Suppressor macrophage treated with lipopolysaccharide for 4 hours (primary cell): Measurements from ENCODE around the gene KSR1.
"Not testable (repeated sequence)": the region's sequence is repeated elsewhere in the genome, so short reads cannot be mapped to it uniquely, and the experiment has no call there.

ENCODE experiments used
- DNase-seq: peaks from one replicate; pipeline ENCODE4 v3.0.0-alpha.2; 2020

KSR1 gene

DNA sequence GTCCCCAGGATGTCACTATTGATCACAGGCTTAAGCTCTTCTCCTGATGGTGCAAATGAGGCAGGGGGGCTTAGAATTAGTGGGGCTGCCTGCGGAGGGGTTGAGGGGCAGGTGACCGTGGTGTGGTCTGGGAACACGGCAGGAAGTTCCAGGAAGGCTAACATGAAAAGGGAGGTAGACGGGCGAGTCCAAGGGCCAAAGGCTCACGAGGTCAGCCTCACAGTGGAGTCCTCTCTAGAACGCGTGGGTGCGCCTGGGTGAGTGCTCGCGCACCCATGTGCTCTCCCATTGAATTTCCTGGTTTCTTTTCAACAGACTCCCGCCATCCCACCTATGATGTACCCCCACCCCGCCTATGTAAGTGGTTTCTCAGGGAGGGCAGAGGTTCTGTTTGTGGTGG is 190.0 kb downstream of the KSR1 start:
- no peak for DNase-seq

DNA sequence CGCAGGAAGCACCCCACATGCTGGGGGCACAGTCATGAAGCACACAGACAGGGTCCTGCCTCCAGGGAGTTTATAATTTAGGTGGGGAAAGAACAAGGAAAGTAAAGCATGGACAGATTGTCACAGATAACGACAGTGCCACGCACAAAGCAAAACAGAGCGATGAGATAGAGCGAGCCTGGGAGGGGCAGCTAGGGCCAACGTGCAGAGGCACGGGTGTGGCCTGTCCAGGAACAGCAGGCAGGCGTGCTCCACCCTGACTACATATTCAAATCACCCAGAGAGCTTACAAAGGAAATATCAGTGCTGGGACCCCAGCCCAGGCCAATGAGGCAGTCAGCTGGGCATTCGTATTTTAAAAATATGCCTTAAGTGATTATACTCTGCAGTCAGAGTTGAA is 191.5 kb downstream of the KSR1 start:
- no peak for DNase-seq

GRCh38 chr17:27649111-27649571 is 192.9 kb downstream of the KSR1 start:
- DNase-seq, result not testable (repeated sequence)

DNA sequence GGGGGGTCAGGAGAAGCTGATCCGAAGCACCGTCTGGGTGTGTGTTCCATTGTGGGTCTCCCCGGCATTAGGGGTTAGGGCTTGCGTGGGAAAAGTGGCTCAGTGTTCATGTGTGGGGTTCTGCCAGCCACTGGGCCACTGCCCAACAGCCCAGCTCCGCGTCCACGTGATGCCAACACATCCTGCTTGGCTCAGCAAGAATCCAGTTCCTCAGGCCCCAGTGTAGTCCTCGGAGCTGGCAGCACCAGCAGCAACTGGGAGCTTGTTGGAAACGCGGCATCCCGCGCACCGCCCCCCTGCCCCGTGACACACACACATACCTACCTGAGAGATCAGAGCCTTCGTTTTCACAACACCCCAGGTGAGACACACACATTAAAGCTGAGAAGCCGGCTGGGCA is 193.7 kb downstream of the KSR1 start:
- peak; percentile 37 for DNase-seq

- no peak for DNase-seq
These were observed 194.6 kb downstream of the KSR1 start for GRCh38 chr17:27650836-27651235.

GRCh38 chr17:27651411-27652345 is 195.4 kb downstream of the KSR1 start:
- DNase-seq, result peak; percentile 77

- DNase-seq, result not testable (repeated sequence)
These were observed 197.3 kb downstream of the KSR1 start for GRCh38 chr17:27653449-27653971.

DNA sequence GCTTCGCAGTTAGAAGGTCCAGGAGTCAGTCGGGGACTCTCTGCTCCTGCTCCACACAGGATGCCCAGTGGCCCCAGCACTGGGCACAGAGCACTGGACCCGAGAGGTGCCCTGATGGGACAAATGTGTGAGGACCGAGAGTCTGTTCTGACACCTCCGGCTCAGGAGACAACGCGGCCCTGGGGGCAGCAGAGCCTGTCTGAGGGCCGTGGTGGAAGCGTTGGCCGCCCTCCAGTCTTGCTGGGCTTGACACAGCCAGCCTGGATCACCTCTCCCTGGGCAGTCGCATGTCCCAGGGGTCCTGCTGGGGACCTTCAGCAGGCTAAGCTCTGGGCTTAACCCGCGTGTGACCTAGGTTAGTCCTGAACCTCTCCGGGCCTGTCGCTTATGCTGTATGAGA is 197.9 kb downstream of the KSR1 start:
- DNase-seq, result no peak

GRCh38 chr17:27654654-27655524 is 198.6 kb downstream of the KSR1 start:
- DNase-seq, result peak; percentile 83

GRCh38 chr17:27655525-27656111 is 199.4 kb downstream of the KSR1 start:
- not testable (repeated sequence) for DNase-seq

DNA sequence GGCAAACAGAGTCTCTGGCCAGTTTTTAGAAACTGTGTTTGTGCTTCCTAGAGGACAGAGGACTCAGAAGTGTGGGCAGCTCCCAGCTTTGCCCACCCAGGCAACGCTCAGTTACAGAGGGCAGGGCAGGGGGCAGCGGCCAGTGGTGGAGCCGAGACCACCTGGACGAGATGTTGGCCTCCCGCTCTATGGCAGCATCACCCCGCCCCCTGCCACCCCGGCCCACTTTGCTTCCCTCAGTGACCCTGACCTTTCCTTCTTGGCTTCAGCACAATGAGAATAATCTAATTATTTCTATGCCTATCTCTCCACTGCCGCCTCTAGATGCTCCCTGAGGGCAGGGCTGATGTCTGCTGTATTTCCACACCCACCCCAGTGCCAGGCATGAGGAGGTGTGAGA is 200.4 kb downstream of the KSR1 start:
- not testable (repeated sequence) for DNase-seq

GRCh38 chr17:27657620-27658019 is 201.4 kb downstream of the KSR1 start:
- no peak for DNase-seq

- no peak for DNase-seq
These were observed 203.4 kb downstream of the KSR1 start for GRCh38 chr17:27659683-27660082.

GRCh38 chr17:27660436-27660835 is 204.2 kb downstream of the KSR1 start:
- DNase-seq, result no peak

- no peak for DNase-seq
These were observed 207.8 kb downstream of the KSR1 start for GRCh38 chr17:27663936-27664605.

- DNase-seq, result no peak
These were observed 208.3 kb downstream of the KSR1 start for GRCh38 chr17:27664606-27664965.

DNA sequence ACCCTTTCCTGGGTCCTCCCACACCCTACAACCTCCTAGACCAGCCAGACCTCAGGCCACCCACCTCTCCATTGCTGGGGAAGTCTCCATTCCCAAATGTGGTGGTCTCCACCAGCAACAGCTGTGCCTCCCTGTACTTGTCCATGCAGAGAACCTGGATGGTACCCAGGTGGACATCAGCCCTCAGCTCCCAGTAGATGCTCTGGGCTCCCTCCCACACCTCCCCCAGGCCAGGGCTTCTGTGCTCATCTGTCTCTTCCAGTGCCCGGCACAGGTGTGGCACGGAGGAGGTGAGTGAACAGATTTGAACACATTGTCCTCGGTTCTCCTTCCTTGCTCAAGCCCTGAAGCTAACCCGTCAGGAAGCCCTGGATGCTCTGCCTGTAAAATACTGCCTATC is 209.3 kb downstream of the KSR1 start:
- DNase-seq, result no peak

DNA sequence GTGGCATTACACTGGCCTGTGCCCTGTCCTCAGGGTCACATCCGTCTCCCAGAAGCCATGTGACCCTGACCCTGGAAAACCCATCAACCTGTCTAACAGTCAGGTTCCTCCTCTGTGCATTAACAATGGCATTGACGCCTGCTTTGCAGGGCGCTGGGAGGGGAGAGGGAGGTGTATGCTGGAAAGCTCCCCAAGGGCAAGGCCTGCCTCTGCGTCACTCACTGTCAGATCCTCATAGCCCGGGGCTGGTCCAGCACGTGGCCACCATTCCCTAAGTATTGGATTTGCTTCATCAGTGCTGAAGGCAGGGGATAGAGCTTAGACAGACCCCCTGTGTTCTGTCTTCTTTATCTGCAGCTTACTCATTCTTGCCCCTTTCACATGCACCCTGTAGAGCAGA is 210.0 kb downstream of the KSR1 start:
- not testable (repeated sequence) for DNase-seq

DNA sequence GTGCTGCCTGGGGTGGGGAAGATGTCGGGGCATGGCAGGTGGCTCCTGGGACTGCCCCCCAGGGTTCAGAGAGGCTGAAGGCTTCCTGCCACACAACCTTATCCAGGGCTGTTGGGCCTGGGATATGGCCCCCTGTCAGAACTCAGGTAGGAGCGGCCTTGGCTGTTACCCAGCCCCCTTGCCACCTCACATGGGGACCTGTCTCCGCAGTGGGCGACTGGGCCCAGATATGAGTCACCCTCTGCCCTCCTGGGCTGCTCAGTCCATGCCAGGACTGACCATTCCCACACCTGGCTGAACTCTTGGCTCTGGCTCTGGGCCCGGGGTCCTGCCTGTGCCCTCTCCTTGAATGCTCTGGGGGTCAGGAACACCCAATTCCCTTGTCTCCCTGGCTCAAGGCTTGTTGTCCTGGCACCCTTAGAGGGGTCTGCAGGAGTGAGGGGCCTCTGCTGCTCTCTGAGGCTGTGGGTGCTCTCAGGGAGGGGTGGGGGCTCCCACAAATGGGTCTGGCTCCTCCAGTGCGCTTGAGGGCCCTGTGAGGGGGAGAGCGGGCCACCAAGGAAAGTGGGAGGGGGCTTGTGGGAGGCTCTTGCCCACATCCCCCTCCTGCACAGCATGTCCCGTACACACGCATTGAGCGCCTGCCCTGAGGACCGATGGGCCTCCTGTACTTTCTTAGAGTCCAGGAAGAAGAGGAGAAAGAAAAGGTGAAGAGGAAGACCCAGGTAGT is 210.7 kb downstream of the KSR1 start:
- no peak for DNase-seq

DNA sequence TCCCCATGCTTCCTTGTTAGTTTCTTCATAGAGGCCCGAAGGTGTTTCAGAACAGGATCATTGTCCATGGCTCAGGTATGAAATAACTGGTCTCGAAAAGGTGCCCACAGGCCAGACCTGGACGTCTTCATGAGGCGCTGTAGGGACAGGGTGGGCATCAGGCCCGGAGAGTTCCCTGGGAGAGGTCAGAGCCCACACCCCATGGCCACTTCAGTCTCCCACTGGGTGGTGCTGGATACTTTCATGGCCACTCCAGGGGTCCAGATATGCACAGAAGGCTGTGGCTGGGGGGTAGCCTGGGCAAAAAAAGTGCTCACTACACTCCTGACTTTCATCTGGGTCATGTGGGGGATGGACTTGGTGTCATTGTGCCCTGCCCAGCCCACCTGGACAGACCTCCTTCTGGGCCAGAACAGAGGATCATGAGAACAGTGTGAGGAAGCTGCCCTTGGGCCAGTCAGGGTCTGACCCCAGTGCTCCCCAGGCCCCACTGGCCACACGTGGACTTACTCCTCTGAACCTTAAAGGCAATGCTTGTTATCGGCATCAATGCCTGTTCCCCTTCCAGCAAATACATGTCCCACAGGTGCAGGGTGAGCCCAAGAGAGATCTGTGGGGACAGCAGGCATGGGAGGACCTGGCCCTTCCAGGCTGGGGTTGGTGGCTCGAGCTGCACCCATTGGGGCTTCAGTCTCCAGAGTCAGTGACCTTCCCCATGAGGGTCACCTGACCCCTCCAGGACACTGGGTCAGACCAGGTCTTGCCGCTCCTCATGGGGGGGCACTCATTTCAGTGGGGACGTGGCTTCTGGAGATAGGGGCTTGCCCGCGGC is 211.6 kb downstream of the KSR1 start:
- DNase-seq, result no peak

GRCh38 chr17:27668488-27668823 is 212.2 kb downstream of the KSR1 start:
- no peak for DNase-seq
